Measurements from ENCODE around the gene NECAB2. TPM values are rescaled to one million over a fixed set of nuclear protein-coding genes. Genes with fewer than 3 reads are reported as not detected.

The NECAB2 gene
- total and polyA plus RNA-seq, 2 of the 8 experiments (the other 6 are each of a cell fraction or from before 2014, with no cell fraction given): 3.6 to 4.2 TPM

GRCh38 chr16:84020353-84020752, 52.3 kb downstream of the NECAB2 start:
- CTCF ChIA-PET (ENCODE audit: partially characterized antibody): interaction anchor here (0.8 to 1.3 kb wide), 3 partner anchors 59 to 87 kb away, joined by 3 to 5 read pairs (median 3); no protein-coding TSS in a partner anchor
- Histone ChIP-seq H3K23ac (ENCODE audit: insufficient read length) (no peak overlapping the region), H3K14ac (ENCODE audit: insufficient read length) (no peak overlapping the region), H3K4me1 (replicated peaks in 1 of 4; ENCODE audit: control insufficient read depth in 3 of 4, insufficient read depth in 4 of 4, low read length in 3 of 4) (peaks cover 0 to 4% (median 0%) of the 10 kb centered on the region in 4 experiments; a peak in 2 of 7 replicates), H2AFZ (ENCODE audit: low read length) (no peak overlapping the region), H4K20me1 (replicated peaks in 1 of 2; ENCODE audit: control insufficient read depth in 1 of 2, insufficient read depth in 2 of 2, low read length in 2 of 2) (no peaks in the 10 kb centered on the region), H3K27ac (ENCODE audit: low read depth, low read length) (no peak overlapping the region), H2BK120ac (replicated peaks; ENCODE audit: low read depth, low read length) (no peak overlapping the region), H3K27me3 (replicated peaks in 1 of 4; ENCODE audit: control insufficient read depth in 3 of 4, extremely low read depth in 1 of 4, insufficient read depth in 3 of 4, low read length in 3 of 4) (no peaks in the 10 kb centered on the region), H3K56ac (replicated peaks; ENCODE audit: insufficient read length, low read depth, low read length) (no peak overlapping the region), H4K5ac (ENCODE audit: insufficient read length, low read depth, low read length) (no peak overlapping the region), H2BK5ac (ENCODE audit: low read depth, low read length) (no peak overlapping the region), H3K36me3 (ENCODE audit: control insufficient read depth in 2 of 4, insufficient read depth in 4 of 4, low read length in 3 of 4) (no peaks in the 10 kb centered on the region), H3K23me2 (ENCODE audit: low read depth, low read length) (no peaks in the 10 kb centered on the region), H2BK15ac (ENCODE audit: low read length) (no peak overlapping the region), H3K4me3 (ENCODE audit: extremely low read depth in 1 of 4, insufficient read depth in 2 of 4, low read depth in 3 of 4, low read length in 4 of 4) (no peak overlapping the region), H3K18ac (ENCODE audit: extremely low read depth, low read length) (no peak overlapping the region), H4K91ac (replicated peaks; ENCODE audit: insufficient read length, low read length) (no peak overlapping the region), H3K9ac (replicated peaks in 1 of 4; ENCODE audit: extremely low read depth in 1 of 4, low read depth in 3 of 4, low read length in 3 of 4) (no peak overlapping the region), H3K79me1 (ENCODE audit: low read depth, low read length) (no peaks in the 10 kb centered on the region), H4K8ac (ENCODE audit: extremely low read depth, insufficient read depth, low read length) (no peak overlapping the region), H3K4me2 (ENCODE audit: insufficient read depth in 1 of 2, low read depth in 2 of 2, low read length in 2 of 2) (no peak overlapping the region), H2BK12ac (ENCODE audit: low read depth, low read length) (no peak overlapping the region), H3K79me2 (ENCODE audit: control insufficient read depth in 1 of 2, insufficient read depth in 2 of 2, low read length in 2 of 2) (no peaks in the 10 kb centered on the region), H2AK5ac (ENCODE audit: low read depth, low read length) (no peak overlapping the region), H3K9me3 (ENCODE audit: insufficient read depth in 2 of 2, low read depth in 1 of 2, low read length in 1 of 2) (peaks cover 10 to 12% of the 10 kb centered on the region in 2 experiments; a peak in 3 of 4 replicates), H3K4ac (replicated peaks; ENCODE audit: insufficient read length, low read depth, low read length) (no peak overlapping the region), H2BK20ac (ENCODE audit: low read length) (no peak overlapping the region)
- WGBS, 2 experiments (ENCODE audit: extremely low coverage in 1 of 2, insufficient coverage in 1 of 2, insufficient read length in 1 of 2, insufficient replicate concordance in 2 of 2, low coverage in 1 of 2, low lambda C conversion rate in 2 of 2, missing lambda C conversion rate in 1 of 2): 92% methylated on average over 9 of the region's 9 CpGs; no CpG with 5 or more reads in 1 of the 2 experiments
- no peak for FAIRE-seq
- DNase-seq (ENCODE audit: low read depth in 1 of 2, low spot score in 2 of 2): no peak
- POLR2A ChIA-PET (ENCODE audit: partially characterized antibody): interaction anchor here (1.6 kb wide), 1 partner anchor 17 kb away, joined by 5 read pairs; no protein-coding TSS in a partner anchor
- no peak for TF ChIP-seq CHD1 (IDR thresholded peaks at IDR 0.05; ENCODE audit: low read depth, low read length)
- TF ChIP-seq GABPA (IDR thresholded peaks at IDR 0.05; ENCODE audit: borderline replicate concordance, insufficient read depth, low read length): no peak
- TF ChIP-seq BRCA1 (IDR thresholded peaks at IDR 0.05; ENCODE audit: low read depth, low read length): no peak
- TF ChIP-seq ZNF274 (IDR thresholded peaks at IDR 0.05; ENCODE audit: borderline replicate concordance, extremely low read depth, low read length): no peak
- no peak for TF ChIP-seq SP4 (IDR thresholded peaks at IDR 0.05; ENCODE audit: low read length)
- TF ChIP-seq ATF3 (IDR thresholded peaks at IDR 0.05; ENCODE audit: insufficient read depth, low read depth, low read length): no peak
- TF ChIP-seq CBX5 (IDR thresholded peaks at IDR 0.05; ENCODE audit: low read depth, low read length): no peak
- no peak for TF ChIP-seq MAFK (IDR thresholded peaks at IDR 0.05; ENCODE audit: low read depth, low read length)
- TF ChIP-seq, protein P1, sequence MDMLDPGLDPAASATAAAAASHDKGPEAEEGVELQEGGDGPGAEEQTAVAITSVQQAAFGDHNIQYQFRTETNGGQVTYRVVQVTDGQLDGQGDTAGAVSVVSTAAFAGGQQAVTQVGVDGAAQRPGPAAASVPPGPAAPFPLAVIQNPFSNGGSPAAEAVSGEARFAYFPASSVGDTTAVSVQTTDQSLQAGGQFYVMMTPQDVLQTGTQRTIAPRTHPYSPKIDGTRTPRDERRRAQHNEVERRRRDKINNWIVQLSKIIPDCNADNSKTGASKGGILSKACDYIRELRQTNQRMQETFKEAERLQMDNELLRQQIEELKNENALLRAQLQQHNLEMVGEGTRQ (IDR thresholded peaks at IDR 0.05; ENCODE audit: low read length): no peak
- TF ChIP-seq NANOG (IDR thresholded peaks at IDR 0.05; ENCODE audit: insufficient read depth, low read depth, low read length, poor library complexity, severe bottlenecking): no peak
- no peak for TF ChIP-seq KDM5A (IDR thresholded peaks at IDR 0.05; ENCODE audit: low read length)
